ENCODE measurements around the gene ATP9B.

ATP9B gene

GRCh38 chr18:79385708-79386341, 316.6 kb downstream of the ATP9B start:
- no peak for DNase-seq

DNA sequence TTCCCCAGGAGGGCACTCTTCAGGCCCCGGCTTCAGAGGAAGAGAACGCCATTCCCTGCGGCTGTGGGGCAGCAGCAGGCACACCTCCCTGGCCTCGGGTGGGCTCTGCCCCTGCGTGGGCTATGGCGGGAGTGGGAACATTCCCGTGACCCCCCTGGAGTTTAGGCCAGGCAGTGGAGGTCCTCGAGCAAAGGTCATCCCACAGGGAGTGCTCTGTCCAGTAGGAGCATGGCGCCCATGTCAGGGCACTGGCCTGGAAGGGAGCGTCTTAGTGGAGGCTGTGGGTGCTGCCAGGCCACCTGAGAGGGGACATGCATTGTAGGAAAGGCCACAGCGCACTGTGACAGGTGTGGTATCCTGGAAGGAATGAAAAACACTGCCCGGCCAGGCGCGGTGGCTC, 317.4 kb downstream of the ATP9B start:
- no peak for DNase-seq

- no peak for DNase-seq
Measured at GRCh38 chr18:79387214-79387613, 318.0 kb downstream of the ATP9B start.

DNA sequence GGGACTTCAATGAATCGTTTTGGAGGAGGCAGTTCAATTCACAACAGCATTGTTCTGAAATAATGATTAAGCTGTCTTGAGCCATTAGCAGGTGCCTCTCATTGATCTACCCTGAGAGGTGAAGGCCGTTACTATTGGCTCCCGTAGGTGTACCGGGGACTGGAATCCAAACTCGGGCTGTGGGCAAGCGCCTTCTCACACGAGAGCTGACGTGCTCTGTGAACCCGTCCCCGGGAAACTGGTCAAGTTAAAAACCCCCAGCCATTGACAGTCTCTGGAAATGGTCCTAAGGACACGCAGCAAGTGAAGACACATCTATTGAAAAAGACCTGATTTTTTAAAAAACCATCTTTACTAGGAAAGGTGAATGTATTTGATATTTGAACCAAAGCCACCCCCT, 318.4 kb downstream of the ATP9B start:
- DNase-seq, result no peak

DNA sequence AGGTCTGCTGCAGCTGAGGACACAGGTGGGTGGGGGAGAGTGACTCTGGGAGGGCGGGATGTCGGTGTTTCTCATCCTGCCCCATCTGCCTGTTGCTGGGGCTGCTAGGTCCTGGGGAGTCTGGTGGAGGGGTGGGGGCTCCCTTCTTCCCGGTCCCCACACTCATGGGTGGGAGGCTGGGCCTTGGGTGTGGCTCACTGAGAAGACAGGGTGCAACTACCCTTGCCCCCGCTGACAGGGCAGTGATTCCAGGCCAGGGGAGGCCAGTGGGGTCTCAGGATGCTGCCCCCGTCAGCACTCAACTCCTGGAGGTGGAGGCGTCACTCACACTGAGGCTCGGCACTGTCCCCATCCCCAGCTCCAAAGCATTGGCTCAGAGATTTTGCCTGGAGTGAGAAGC, 318.8 kb downstream of the ATP9B start:
- no peak for DNase-seq

- DNase-seq, result no peak
Measured at GRCh38 chr18:79389689-79390088, 320.5 kb downstream of the ATP9B start.

GRCh38 chr18:79392226-79392625, 323.0 kb downstream of the ATP9B start:
- no peak for DNase-seq

DNA sequence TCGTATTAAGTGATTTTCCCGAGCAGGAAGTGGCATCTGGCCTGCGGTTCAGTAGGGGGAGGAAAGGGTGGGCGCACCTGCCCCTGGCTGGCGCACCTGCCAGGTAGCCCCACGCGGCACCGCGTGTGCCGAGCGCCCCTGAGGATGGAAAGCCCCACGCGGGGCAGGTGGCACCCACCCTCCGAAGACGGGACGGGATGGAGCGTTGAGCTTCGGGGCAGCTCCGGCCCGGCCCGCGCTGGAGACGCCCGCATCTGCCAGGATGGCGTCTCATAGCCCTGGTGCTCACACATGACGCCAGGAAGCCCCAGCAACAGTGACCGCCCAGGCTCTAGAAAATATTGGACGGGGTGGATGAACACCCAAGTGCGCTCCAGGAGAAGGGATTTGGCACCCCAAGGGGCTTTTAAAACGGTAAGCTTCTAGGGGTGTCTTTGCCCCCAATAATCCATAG, 324.0 kb downstream of the ATP9B start:
- no peak for DNase-seq

DNA sequence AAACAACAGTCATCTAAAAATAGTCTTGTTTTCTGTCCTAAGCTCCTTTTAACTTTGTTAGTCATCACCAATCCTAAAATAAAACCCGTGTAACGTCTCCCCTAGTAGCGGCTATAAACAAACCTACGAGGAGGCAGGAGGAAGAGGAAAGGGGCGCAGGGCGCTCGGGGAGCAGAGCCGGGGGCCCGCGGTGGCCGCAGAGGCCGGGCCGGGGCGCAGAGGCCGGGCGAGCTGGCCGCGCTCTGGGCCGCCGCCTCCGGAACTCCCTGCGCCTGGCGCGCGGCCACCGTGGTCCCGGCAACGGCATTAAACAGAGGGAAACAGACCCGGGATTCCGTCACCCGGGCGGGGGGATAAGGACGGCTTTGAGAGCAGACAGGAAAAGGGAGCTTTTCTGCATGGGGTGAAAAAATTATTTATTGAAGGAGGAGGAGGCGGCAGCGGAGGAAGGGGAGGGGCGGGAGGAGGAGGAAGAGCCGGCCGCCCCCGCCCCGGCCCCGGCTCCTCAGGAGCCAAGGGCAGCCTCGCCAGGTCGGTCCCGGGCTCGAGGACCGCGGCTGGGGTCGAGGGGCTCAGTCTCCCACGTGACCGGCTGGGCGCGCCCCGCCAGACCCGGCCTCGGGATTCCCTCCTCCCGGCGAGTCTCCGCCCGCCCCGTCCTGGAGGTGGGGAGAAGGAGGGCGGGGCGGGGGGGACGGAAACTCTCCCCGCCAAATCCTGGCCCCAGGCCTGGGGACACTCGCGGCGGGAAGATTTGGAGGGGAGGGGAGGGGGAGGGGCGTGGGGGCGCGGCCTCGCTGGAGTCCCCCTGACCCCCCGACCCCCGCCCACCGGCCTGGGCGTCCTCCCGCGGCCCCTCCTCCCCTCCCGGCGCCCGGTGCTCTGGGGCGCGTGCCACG, 324.7 kb downstream of the ATP9B start:
- no peak for DNase-seq

DNA sequence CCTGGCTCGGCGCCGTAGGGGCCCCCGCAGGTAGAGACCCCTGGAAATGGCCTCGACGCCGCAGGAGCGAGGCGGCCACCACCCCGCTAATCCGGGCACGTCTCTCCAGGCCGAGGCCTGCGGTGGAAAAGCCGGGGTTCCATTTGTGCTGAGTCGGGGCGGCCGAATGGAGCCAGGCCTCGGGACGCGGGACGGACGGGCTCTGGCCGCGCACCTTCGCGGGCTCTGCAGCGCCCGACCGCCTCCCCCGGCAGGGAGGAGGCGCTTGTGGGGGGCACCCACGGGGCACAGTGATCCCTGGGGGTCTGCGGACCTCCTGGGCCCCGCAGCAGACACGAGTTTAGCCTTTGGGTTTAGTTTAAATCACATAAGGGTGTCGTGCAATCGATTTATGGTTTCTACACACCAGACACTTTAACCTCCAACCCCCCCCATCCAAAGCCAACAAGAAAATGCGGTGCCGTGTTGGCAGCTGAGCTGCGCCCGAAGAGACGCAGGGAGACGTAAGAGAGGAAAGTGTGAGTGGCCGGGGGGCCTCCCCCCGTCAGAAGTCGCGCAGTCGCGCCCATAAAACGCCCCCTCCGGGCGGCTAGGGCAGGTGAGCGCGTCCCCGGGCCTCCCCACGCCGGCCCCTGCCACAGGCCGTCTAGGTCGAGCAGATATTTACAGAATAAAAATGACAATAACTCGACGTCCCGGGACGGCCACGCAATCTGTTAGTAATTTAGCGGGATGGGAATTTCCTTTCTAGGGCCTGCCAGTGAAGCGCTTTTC, 325.5 kb downstream of the ATP9B start:
- DNase-seq, result no peak

DNA sequence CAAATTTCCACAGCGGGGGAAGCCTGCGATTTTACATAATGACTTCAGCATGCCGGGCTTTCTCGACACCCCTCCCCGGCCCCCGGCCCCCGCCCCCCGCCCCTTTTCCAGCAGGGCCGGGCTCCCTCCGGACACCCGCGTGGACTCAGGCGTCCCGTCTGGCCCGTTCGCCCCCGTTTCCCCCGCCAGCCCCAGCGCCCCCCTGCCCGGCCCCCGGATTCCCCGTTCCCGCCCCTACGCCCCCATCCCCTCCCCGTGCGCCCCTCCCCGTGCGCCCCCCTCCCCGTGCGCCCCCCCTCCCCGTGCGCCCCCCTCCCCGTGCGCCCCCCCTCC, 326.1 kb downstream of the ATP9B start:
- no peak for DNase-seq

DNA sequence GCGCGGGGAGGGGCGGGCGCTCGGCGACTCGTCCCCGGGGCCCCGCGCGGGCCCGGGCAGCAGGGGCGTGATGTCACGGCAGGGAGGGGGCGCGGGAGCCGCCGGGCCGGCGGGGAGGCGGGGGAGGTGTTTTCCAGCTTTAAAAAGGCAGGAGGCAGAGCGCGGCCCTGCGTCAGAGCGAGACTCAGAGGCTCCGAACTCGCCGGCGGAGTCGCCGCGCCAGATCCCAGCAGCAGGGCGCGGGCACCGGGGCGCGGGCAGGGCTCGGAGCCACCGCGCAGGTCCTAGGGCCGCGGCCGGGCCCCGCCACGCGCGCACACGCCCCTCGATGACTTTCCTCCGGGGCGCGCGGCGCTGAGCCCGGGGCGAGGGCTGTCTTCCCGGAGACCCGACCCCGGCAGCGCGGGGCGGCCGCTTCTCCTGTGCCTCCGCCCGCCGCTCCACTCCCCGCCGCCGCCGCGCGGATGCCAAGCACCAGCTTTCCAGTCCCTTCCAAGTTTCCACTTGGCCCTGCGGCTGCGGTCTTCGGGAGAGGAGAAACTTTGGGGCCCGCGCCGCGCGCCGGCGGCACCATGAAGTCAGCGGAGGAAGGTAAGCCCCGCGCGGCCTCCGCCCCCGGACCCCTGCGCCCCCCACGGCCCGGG, 326.7 kb downstream of the ATP9B start, which contains the start of gene NFATC1:
Gene NFATC1 (plus strand): TSS at position 170 of the 644 bp plus-strand sequence. CDS start 295 bp downstream, at position 465.
- no peak for DNase-seq

DNA sequence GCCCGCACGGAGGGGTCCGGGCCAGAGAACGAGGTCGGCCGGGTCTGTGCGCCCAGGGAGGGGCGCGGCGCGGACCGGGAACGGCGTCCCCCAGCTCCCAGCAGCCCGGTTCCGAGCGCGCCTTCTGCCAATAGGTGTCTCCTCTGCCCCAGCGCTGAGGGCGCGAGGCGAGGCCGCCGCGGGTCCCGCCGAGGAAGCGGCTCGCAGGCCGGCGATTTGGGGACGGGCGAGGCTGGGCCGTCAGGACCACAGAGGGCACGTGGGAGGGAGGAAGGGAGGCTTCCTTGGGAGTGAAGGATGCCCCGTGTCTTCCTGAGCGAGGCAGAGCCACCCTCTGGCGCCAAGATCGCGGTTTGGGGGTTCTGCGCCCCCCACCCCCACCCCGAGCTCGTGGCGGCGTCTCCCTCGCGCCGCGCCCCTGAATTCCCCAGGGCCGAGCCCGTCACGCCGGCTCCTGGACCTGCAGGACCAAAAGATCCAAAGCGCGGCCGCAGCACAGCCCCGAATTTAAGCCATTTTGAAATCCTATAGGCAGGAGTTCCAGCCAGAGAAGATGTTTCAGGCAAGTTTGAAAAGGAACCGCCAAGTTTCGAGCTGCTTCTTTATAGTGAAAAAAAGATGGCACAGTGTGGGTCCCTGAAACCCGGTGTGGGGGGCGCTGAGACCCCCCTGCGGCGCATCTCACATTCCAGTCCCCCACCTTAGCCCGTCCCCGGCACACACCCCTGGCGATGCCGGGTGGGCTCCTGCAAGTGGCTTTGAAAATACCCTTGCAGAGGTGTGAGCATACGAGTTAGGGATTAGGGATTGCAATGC, 327.4 kb downstream of the ATP9B start:
- DNase-seq, result no peak

- DNase-seq, result no peak
Measured at GRCh38 chr18:79397247-79397829, 328.1 kb downstream of the ATP9B start.

GRCh38 chr18:79397830-79398761, 328.9 kb downstream of the ATP9B start:
- no peak for DNase-seq

GRCh38 chr18:79399275-79400081, 330.3 kb downstream of the ATP9B start:
- DNase-seq, result no peak

DNA sequence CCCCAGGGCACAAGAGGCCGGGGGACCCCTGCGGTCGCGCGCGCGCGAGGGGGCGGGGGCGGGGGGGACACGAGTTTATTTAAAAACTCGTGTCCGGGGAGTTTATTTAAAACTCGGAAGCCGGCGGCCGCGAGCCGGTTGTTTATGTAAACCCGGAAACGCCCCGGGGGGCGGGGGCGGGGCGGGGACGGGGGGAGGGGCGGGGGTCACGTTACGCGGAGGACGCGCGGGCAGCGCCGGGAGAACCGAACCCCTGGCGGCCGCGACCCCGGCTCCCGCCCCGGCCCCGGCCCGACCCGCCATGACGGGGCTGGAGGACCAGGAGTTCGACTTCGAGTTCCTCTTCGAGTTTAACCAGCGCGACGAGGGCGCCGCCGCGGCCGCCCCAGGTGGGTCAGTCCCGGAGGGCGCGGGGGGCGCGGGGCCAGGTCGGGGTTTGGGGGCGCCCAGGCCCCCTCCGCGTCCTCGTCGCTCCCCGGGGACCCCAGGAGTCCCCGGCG, 330.9 kb downstream of the ATP9B start:
- DNase-seq, result no peak

DNA sequence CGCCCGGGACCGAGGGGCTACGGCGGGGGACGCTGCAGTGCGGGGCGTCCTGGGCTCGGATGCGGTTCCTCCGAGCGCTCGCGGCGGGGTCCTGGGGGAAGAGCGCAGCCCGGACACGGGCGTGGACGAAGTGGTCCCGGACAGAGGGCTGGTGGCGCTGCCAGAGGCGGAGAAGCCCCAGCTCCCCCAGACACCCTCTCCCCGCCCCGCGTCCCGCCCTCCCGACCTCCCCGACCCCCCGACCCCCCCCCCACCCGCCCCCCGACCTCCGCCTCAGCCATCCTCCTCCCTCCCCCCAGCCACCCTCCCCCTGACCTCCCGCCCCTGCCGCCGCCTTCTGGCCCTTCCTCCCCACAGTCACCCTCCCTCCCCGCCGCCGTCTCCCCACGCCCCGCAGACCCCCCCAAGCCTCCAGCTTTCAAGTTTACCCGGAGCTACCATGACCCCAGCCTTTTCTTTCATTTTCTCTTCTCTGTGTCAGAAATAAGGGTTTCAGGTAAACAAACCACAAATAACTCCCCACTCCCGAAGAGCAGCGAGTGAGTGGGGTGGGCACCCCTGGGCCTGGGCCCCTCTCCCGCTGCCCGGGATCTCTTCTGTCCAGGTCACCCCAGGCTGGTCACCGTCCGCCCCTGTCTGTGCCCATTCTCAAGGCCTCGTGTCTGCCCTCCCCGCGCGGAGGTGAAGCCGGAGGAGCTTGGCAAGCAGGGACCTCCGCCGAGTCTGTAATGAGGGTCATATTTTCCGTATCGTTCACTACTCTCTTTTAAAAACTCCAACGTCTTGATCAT, 331.6 kb downstream of the ATP9B start:
- no peak for DNase-seq
